GM12891 (cell line): ENCODE data around the gene CD300LG.
A peak's percentile ranks its signal among the peaks of the same experiment; 100 is the strongest.

ENCODE experiments used
- DNase-seq: peaks from one replicate; pipeline ENCODE4 v3.0.0; 2011; ENCODE audit warnings: low spot score; ENCODE audit not compliant: insufficient read length
- FAIRE-seq: peaks from 2 replicates; lab custom pipeline; 2011; peaks lifted over from hg19 to GRCh38; lab: Jason Lieb, UNC
- PAX5 ChIP-seq: IDR thresholded peaks from 2 replicates; pipeline ENCODE4 v1.6.1; 2011; ENCODE audit warnings: low read length, moderate library complexity, mild to moderate bottlenecking; ENCODE audit not compliant: insufficient read depth, severe bottlenecking
- POLR2A ChIP-seq: IDR thresholded peaks from 2 replicates; pipeline ENCODE4 v1.6.1; 2011; ENCODE audit warnings: low read depth, low read length, control low read depth
- POLR2AphosphoS5 ChIP-seq: IDR thresholded peaks from 2 replicates; pipeline ENCODE4 v1.6.1; 2011; ENCODE audit warnings: low read depth, low read length, control low read depth
- POU2F2 ChIP-seq: IDR thresholded peaks from 2 replicates; pipeline ENCODE4 v1.6.1; 2011; ENCODE audit warnings: low read depth, mild to moderate bottlenecking, control low read depth, low read length, moderate library complexity
- SPI1 ChIP-seq: IDR thresholded peaks from 2 replicates; pipeline ENCODE4 v1.6.1; 2011; ENCODE audit warnings: low read depth, low read length, control low read depth
- TAF1 ChIP-seq: IDR thresholded peaks from 2 replicates; pipeline ENCODE4 v1.6.1; 2011; ENCODE audit warnings: low read depth, low read length, control low read depth

CD300LG gene

GRCh38 chr17:43900858-43901754, 54.1 kb downstream of the CD300LG start:
- DNase-seq (no peak), FAIRE-seq (no peak)
- TF ChIP-seq SPI1 (no peak), POU2F2 (no peak), PAX5 (no peak), POLR2AphosphoS5 (no peak), TAF1 (no peak), POLR2A (no peak)

GRCh38 chr17:43901861-43902589, 55.0 kb downstream of the CD300LG start:
- DNase-seq (no peak), FAIRE-seq (no peak)
- TF ChIP-seq TAF1 (no peak), POLR2AphosphoS5 (no peak), POLR2A (no peak), SPI1 (no peak), PAX5 (no peak), POU2F2 (no peak)

- FAIRE-seq (no peak), DNase-seq (no peak)
- TF ChIP-seq SPI1 (no peak), PAX5 (no peak), TAF1 (no peak), POLR2AphosphoS5 (no peak), POLR2A (no peak), POU2F2 (no peak)
Measured at GRCh38 chr17:43905400-43905984, 58.5 kb downstream of the CD300LG start.

GRCh38 chr17:43905985-43906852, 59.2 kb downstream of the CD300LG start:
- FAIRE-seq (no peak), DNase-seq (no peak)

GRCh38 chr17:43906951-43907424, 60.0 kb downstream of the CD300LG start:
- no peak for TF ChIP-seq PAX5
- TF ChIP-seq POU2F2: no peak
- no peak for TF ChIP-seq SPI1
- TF ChIP-seq POLR2A: no peak
- TF ChIP-seq TAF1: no peak
- no peak for TF ChIP-seq POLR2AphosphoS5
- no peak for DNase-seq
- no peak for FAIRE-seq

More at GRCh38 chr17:43905985-43906852, 59.2 kb downstream of the CD300LG start:
- no peak for TF ChIP-seq POLR2AphosphoS5
- no peak for TF ChIP-seq POU2F2

- FAIRE-seq (no peak), DNase-seq (peak; percentile 61)
- TF ChIP-seq POLR2A (no peak), TAF1 (no peak), PAX5 (no peak), POLR2AphosphoS5 (no peak), SPI1 (no peak), POU2F2 (no peak)
Measured at GRCh38 chr17:43907425-43907981, 60.5 kb downstream of the CD300LG start, which contains the start of gene MPP2. MPP2 (minus strand) TSS chr17:43907536; CDS start chr17:43904460, 3,076 bp downstream.

GRCh38 chr17:43907998-43908721, 61.2 kb downstream of the CD300LG start:
- peak; percentile 35 for DNase-seq
- no peak for FAIRE-seq
- no peak for TF ChIP-seq POLR2A
- no peak for TF ChIP-seq PAX5
- TF ChIP-seq POU2F2: no peak
- TF ChIP-seq TAF1: no peak
- TF ChIP-seq SPI1: no peak
- TF ChIP-seq POLR2AphosphoS5: no peak
